Activated CD4-positive, alpha-beta T cell treated with anti-CD3 and anti-CD28 coated beads, Interleukin-2, Interleukin-4, amounts not matched to agents 100 ng/mL and 50 ng/mL, durations not matched to agents 16 hours and 8 hours (primary cell): Measurements from ENCODE around the gene IAPP.
"Not testable (repeated sequence)": the region's sequence is repeated elsewhere in the genome, so short reads cannot be mapped to it uniquely, and the experiment has no call there.

Source experiments
- DNase-seq: peaks from one replicate; pipeline ENCODE4 v3.0.0-alpha.2; 2020; ENCODE audit warnings: low spot score

The IAPP gene

GRCh38 chr12:21381320-21381719, 8.6 kb downstream of the IAPP start:
- DNase-seq: not testable (repeated sequence)

GRCh38 chr12:21384261-21384660, 11.6 kb downstream of the IAPP start:
- no peak for DNase-seq

DNA sequence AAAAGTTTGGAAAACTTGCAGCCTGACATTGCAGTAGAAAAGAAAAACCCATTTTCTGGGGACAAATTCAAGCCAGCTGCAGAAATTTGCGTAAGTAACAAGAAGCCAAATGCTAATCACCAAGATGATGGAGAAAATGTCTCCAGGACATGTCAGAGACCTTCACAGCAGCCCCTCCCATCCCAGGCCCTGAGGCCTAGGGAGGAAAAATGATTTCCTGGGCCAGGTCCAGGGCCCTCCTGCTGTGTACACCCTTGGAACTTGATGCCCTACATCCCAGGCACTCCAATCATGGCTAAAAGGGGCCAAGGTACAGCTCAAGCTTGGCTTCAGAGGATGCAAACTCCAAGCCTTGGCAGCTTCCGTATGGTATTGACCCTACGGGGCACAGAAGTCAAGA, 14.5 kb downstream of the IAPP start:
- DNase-seq: no peak

DNA sequence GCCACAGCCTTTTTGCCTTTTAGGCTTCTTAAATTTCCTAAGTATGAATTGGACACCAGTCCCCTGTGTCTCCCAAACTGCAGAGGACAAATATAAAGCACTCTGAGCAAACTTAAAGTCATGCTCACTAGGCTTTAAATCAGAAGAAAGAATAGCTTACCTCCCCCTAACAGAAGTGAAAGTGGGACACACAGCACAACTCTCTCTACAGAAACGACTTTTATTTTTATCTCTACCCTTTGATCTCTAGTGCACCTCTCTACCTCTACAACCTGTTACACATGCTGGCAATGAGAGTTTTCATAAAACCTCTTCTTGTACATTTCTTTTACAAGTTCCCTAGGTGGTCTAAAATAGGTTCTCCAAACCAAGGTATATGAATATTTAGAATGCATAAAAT, 19.7 kb downstream of the IAPP start:
- no peak for DNase-seq

- DNase-seq: not testable (repeated sequence)
Observed at GRCh38 chr12:21394828-21395626, 22.3 kb downstream of the IAPP start.

GRCh38 chr12:21413369-21414277, 40.9 kb downstream of the IAPP start:
- no peak for DNase-seq

GRCh38 chr12:21416511-21417121, 43.9 kb downstream of the IAPP start:
- no peak for DNase-seq

GRCh38 chr12:21418398-21418797, 45.7 kb downstream of the IAPP start:
- DNase-seq: not testable (repeated sequence)

DNA sequence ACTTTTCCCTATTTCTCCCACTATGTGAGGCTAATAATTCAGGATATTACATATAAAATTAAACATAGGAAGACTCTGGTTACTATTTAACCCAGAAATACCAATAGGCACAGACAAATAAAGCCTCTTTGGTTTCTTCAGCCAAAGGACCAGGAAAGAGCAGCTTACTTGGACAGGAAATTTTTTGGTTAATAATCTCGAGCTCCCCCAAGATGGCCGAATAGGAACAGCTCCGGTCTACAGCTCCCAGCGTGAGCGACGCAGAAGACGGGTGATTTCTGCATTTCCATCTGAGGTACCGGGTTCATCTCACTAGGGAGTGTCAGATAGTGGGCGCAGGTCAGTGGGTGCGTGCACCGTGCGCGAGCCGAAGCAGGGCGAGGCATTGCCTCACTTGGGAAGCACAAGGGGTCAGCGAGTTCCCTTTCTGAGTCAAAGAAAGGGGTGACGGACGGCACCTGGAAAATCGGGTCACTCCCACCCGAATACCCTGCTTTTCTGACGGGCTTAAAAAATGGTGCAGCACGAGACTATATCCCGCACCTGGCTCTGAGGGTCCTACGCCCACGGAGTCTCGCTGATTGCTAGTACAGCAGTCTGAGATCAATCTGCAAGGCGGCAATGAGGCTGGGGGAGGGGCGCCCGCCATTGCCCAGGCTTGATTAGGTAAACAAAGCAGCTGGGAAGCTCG, 46.5 kb downstream of the IAPP start:
- not testable (repeated sequence) for DNase-seq

DNA sequence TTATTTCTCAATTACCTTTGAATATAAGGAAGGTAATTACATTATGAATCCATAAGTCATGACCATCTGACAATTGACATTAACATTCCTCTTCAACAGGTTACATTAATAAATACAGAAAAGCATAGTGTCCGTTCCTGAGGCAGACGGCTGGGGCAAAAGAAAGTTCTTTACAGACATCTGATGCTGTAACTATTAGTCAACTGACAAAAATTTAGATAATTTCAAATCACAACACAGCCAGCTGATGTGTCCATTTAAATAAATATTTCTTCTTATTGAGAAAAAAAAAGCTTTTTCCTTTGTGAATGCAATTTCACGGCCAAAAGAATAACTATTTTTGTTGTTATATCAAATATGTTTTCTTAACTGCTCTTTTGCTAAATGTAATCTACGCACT, 55.5 kb downstream of the IAPP start:
- DNase-seq: no peak
